Ishikawa (cell line): ENCODE data around the gene PRKN.

Experiments
- CEBPB ChIP-seq: IDR thresholded peaks from 2 replicates; pipeline ENCODE4 v1.6.1; 2012
- CREB1 ChIP-seq: IDR thresholded peaks from 2 replicates; pipeline ENCODE4 v1.6.1; 2012; ENCODE audit warnings: low read depth
- EGR1 ChIP-seq: IDR thresholded peaks from 2 replicates; pipeline ENCODE4 v1.6.1; 2012
- EP300 ChIP-seq: IDR thresholded peaks from 2 replicates; pipeline ENCODE4 v1.6.1; 2012; ENCODE audit warnings: borderline replicate concordance
- FOXM1 ChIP-seq: IDR thresholded peaks from 2 replicates; pipeline ENCODE4 v1.6.1; 2012; ENCODE audit warnings: low read depth, borderline replicate concordance
- NFIC ChIP-seq: IDR thresholded peaks from 2 replicates; pipeline ENCODE4 v1.6.1; 2012
- RAD21 ChIP-seq: IDR thresholded peaks from 2 replicates; pipeline ENCODE4 v1.6.1; 2012; ENCODE audit warnings: low read depth
- TAF1 ChIP-seq: IDR thresholded peaks from 2 replicates; pipeline ENCODE4 v1.6.1; 2012; ENCODE audit warnings: low read depth, mild to moderate bottlenecking
- TCF12 ChIP-seq: IDR thresholded peaks from 2 replicates; pipeline ENCODE4 v1.6.1; 2012; ENCODE audit warnings: low read depth
- TEAD4 ChIP-seq: IDR thresholded peaks from 2 replicates; pipeline ENCODE4 v1.6.1; 2012
- YY1 ChIP-seq: IDR thresholded peaks from 2 replicates; pipeline ENCODE4 v1.6.1; 2012; ENCODE audit warnings: low read depth
- ZBTB7A ChIP-seq: IDR thresholded peaks from 2 replicates; pipeline ENCODE4 v1.6.1; 2012; ENCODE audit warnings: low read depth
- TF ChIP-seq, protein P1 (sequence below): IDR thresholded peaks from 2 replicates; pipeline ENCODE4 v1.6.1; 2012
- TF ChIP-seq, protein P2 (sequence below): IDR thresholded peaks from 2 replicates; pipeline ENCODE4 v1.6.1; 2012
- TF ChIP-seq, protein P3 (sequence below): IDR thresholded peaks from 2 replicates; pipeline ENCODE4 v1.6.1; 2012; ENCODE audit warnings: low read depth, mild to moderate bottlenecking

PRKN gene

DNA sequence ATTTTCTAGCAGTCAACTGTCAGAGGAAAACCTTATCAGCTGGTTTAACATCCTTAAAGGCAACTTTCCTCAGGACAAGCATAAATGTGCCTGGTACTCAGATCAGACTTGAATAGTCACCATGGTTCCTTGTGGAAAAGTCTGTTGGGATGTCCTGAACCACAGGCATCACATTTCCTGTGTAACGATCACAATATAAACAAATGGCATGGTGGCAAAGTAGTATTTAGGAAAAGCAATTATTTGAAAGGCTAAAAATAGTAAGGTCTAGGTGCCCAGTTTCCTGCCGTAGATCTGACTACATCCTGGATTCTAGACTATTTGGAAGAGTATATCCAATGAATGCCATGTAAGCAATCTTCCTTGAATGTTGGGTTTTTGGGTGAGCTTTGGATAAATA lies 1181.8 kb downstream of the PRKN start:
- TF ChIP-seq TAF1 (no peak), CEBPB (no peak), ZBTB7A (no peak), CREB1 (no peak), YY1 (no peak), EP300 (no peak), TCF12 (no peak), NFIC (no peak), EGR1 (no peak), RAD21 (no peak), TEAD4 (no peak), FOXM1 (no peak)
- TF ChIP-seq, protein P1, sequence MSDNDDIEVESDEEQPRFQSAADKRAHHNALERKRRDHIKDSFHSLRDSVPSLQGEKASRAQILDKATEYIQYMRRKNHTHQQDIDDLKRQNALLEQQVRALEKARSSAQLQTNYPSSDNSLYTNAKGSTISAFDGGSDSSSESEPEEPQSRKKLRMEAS: no peak
- TF ChIP-seq, protein P2, sequence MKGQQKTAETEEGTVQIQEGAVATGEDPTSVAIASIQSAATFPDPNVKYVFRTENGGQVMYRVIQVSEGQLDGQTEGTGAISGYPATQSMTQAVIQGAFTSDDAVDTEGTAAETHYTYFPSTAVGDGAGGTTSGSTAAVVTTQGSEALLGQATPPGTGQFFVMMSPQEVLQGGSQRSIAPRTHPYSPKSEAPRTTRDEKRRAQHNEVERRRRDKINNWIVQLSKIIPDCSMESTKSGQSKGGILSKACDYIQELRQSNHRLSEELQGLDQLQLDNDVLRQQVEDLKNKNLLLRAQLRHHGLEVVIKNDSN: no peak
- TF ChIP-seq, protein P3, sequence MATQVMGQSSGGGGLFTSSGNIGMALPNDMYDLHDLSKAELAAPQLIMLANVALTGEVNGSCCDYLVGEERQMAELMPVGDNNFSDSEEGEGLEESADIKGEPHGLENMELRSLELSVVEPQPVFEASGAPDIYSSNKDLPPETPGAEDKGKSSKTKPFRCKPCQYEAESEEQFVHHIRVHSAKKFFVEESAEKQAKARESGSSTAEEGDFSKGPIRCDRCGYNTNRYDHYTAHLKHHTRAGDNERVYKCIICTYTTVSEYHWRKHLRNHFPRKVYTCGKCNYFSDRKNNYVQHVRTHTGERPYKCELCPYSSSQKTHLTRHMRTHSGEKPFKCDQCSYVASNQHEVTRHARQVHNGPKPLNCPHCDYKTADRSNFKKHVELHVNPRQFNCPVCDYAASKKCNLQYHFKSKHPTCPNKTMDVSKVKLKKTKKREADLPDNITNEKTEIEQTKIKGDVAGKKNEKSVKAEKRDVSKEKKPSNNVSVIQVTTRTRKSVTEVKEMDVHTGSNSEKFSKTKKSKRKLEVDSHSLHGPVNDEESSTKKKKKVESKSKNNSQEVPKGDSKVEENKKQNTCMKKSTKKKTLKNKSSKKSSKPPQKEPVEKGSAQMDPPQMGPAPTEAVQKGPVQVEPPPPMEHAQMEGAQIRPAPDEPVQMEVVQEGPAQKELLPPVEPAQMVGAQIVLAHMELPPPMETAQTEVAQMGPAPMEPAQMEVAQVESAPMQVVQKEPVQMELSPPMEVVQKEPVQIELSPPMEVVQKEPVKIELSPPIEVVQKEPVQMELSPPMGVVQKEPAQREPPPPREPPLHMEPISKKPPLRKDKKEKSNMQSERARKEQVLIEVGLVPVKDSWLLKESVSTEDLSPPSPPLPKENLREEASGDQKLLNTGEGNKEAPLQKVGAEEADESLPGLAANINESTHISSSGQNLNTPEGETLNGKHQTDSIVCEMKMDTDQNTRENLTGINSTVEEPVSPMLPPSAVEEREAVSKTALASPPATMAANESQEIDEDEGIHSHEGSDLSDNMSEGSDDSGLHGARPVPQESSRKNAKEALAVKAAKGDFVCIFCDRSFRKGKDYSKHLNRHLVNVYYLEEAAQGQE: no peak

DNA sequence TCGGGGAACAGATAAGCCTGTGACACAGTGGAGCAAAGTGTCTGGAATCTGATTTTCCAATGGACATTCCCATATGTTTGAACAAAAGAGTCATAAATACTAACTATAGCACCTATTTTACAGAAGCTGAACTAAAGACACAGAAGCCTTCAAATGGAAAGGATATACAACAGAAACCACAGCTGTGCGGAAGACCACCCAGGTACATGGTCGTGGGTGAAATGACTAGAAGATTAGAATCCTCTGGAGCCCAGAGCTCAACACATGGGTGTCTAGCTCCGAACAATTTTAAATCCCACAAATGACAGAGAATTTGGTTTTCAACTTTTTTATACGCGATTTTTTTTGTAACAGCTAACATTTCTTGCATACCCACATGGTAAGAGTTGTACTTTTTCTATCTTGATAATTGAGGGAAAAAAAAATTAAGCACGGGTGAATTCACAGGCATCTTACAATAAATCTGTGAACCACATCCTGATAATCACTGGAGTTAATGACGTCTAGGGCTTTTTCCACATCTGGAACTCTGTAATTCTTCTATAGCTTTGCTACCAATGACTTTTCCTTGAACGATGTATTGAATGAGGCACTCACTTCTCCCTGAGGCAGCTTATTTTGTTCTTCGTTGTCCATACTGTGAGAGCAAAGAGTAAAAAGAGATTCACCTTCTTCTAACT lies 1182.6 kb downstream of the PRKN start:
- TF ChIP-seq TAF1 (no peak), EGR1 (no peak), TCF12 (no peak), TEAD4 (no peak), YY1 (no peak), CREB1 (no peak), NFIC (no peak)
- TF ChIP-seq, protein P2: no peak

DNA sequence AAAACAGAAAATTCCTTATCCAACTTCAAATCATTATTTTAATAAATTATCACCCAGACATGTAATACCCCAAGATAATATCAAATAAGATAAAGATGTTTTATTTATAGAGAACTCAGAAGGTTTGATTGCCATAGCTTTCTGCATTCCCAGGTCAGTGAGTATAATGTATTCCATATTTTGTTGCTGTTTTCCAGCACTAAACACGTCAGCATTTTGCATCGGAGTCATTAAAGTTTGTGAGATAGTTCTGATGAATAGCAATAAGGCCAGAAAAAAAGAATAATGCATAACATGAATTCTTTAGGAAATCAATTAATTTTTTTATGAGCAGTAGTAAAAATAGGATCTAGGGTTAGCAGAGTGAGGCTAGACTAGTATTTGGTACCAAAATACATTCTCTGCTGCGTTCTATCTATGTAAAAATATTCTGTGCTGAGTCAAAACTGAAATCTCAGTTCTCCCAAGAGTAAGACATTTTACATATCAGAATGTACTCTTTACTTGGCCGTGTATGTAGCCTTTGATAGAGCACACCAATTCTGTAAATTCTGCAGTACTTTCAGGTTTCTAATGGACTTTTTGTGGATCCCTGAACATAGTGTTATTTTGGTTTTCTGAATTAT lies 1183.8 kb downstream of the PRKN start:
- no peak for TF ChIP-seq TAF1

DNA sequence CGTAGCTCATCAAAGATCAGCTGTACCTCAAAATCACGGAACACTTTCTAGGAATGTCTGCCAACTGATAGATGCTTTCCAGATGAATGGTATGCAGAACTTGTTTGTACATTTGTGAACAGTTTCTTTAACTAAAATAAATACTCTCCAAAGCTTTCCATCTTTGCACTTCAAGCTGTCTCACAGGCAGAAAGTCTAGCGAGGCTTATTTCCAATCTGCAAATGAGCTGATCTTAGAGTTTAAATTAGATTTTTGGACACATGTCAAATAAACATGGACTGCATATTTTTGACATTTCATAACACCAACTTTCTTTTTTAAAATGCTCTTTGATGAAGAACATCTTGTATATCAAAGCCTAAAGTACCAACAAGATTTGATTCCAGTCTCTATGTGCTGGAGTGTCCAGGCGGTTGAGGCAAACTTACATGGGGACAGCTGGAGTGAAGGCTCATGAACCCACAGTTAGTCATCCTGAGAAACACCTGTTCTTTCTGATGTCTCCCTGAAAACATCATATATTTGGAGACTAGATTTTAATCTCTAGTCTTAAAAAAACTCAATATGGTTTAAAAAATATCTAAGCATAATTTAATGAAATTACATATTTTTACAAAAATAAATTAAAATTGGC lies 1185.1 kb downstream of the PRKN start:
- TF ChIP-seq, protein P1: no peak
- no peak for TF ChIP-seq EGR1
- TF ChIP-seq TCF12: no peak
- TF ChIP-seq CREB1: no peak
- no peak for TF ChIP-seq CEBPB
- no peak for TF ChIP-seq ZBTB7A
- TF ChIP-seq, protein P3: no peak
- no peak for TF ChIP-seq TAF1
- TF ChIP-seq FOXM1: no peak
- no peak for TF ChIP-seq TEAD4
- TF ChIP-seq RAD21: no peak
- TF ChIP-seq NFIC: no peak
- TF ChIP-seq, protein P2: no peak

DNA sequence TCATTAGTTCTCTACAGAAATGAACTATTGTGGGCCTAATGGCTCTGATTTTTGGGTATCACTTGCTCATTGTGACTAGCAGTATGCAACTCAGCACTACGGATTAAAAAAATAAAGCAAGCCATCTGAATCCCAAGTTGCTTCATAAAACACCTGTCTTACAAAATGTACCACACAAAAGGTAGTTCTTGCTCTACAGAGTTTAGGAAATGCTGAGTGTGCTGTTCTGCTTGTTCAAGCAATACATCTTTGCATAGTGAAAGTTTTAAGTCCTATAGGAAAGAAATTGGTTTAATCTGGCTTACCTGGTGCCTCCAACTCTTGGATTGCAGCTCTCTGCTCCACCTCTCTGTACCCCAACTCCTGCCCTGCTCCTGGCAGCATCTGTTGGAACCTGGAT lies 1187.0 kb downstream of the PRKN start:
- TF ChIP-seq, protein P2: no peak
- TF ChIP-seq NFIC (no peak), CREB1 (no peak)
